Kidney epithelial cell (primary cell): Measurements from ENCODE around the gene ALDH3A2. TPM values are rescaled to one million over a fixed set of nuclear protein-coding genes. Genes with fewer than 3 reads are reported as not detected.

Experiments used
- DNase-seq: peaks from one replicate; pipeline ENCODE4 v3.0.0-alpha.2; 2010; ENCODE audit warnings: low read depth
- H3K27me3 ChIP-seq: 2 replicates; pipeline ENCODE4 v1.6.0; 2011; ENCODE audit warnings: low read length; ENCODE audit not compliant: control insufficient read depth, insufficient read depth
- H3K36me3 ChIP-seq: 2 replicates; pipeline ENCODE4 v1.5.1; 2011; ENCODE audit warnings: low read length; ENCODE audit not compliant: control insufficient read depth, insufficient read depth
- H3K4me3 ChIP-seq: 2 replicates; pipeline ENCODE4 v1.5.1; 2011; ENCODE audit warnings: low read depth, mild to moderate bottlenecking, control low read depth, low read length
- CTCF ChIP-seq: IDR thresholded peaks from 2 replicates; pipeline ENCODE4 v1.5.1; 2011; ENCODE audit warnings: mild to moderate bottlenecking, moderate library complexity, low read length, control low read depth, inconsistent platforms; ENCODE audit not compliant: insufficient read depth, poor library complexity, severe bottlenecking
- total RNA-seq: library from RNA; depleted of rRNA; stranded (reverse); fragments of >200 nt; gene quantifications from 2 replicates; pipeline ENCODE4 v1.2.3, GENCODE V29; 2015

Gene ALDH3A2
- total RNA-seq, 1 donor from 2014 or later, result 26.4 TPM

DNA sequence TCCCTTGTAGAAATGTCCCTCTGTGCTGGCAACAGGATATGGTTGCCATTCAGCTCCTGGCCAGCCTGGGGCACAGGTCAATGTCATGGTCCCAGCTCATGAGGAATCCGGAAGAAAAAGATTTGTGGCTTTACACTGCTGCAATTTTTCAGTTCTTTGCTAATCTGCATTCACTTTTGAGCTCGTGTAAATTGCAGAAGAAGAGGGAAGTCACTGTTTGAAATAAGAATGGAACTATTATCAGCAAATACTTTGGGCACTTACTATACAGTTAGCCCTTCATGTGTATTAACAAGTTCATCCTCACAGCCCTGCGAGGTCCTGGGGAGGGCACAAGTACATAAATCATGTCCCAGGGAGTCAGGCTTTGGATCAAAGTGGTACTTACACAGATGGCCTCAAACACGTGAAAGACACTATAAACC, 53.7 kb downstream of the ALDH3A2 start:
- H3K4me3 ChIP-seq, result no peak overlapping the region
- no peak for DNase-seq
- no peak for TF ChIP-seq CTCF
- no peaks in the 10 kb centered on the region for H3K27me3 ChIP-seq
- no peaks in the 10 kb centered on the region for H3K36me3 ChIP-seq

DNA sequence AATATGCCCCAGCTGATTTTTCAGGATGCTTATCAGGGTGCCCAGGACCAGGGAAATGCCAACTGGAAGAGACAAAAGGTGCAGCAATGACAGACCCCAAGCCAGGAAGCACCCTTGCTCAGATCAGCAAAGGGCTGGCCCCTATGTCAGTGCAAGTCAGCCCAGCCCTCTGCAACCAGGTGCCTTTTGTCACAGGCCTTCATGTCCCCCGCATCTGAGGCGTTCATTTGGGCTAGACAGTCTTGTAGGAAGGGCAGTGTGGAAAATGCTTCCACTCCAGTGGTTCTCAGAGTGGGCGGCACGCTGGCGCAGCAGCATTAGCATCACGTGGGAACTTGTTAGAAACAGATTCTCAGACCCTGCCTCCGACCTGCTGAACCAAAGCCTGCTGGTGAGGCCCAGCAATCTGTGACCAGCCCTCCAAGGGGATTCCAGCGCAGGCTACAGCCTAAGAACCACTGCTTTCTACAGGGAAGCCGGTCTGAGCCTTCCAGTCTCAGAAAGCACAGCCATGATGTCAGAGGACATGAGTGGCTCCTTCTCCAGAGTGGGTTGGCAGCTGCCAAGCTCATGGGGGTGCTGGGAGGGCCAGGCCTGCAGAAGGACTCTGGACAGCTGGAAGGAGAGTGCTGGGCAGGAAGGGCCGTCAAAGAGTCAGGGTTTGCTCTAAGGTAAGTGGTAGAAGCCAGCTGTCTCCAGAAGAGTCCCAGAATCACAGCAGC, 54.7 kb downstream of the ALDH3A2 start:
- H3K4me3 ChIP-seq, result no peak overlapping the region
- H3K36me3 ChIP-seq, result no peaks in the 10 kb centered on the region
- DNase-seq, result no peak
- TF ChIP-seq CTCF, result no peak
- peaks cover 4% of the 10 kb centered on the region for H3K27me3 ChIP-seq

GRCh38 chr17:19703828-19704613, 55.5 kb downstream of the ALDH3A2 start:
- H3K36me3 ChIP-seq, result no peaks in the 10 kb centered on the region
- H3K27me3 ChIP-seq, result peaks cover 4% of the 10 kb centered on the region
- TF ChIP-seq CTCF, result no peak
- no peak for DNase-seq
- H3K4me3 ChIP-seq, result no peak overlapping the region

DNA sequence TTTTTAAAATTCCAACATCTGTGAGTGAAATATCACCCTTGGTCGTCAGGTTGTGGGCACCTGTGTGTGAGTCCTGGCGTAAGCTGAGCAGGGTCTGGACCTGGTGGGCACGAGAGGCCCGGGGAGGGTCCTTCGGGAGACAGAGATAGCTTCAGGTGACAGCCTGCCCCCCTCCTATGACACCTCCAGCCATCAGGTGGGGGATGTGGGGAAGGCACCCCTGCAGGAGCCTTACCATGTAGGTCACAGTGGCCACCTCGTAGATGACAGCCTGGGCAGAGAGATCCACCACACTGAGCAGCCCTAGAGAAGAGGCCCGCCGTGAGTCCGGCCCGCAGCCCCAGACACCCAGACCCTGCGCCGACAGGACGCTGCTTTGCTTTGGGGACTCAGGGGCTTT, 56.6 kb downstream of the ALDH3A2 start:
- H3K36me3 ChIP-seq, result no peaks in the 10 kb centered on the region
- H3K27me3 ChIP-seq, result peaks cover 4% of the 10 kb centered on the region
- H3K4me3 ChIP-seq, result no peak overlapping the region
- no peak for DNase-seq
- TF ChIP-seq CTCF, result no peak

- Histone ChIP-seq H3K27me3 (peaks cover 4% of the 10 kb centered on the region), H3K4me3 (no peak overlapping the region), H3K36me3 (no peaks in the 10 kb centered on the region)
- DNase-seq, result no peak
- TF ChIP-seq CTCF, result no peak
These were observed 57.5 kb downstream of the ALDH3A2 start for GRCh38 chr17:19705771-19706770.
